ENCODE measurements around the gene SCAPER. TPM values are rescaled to one million over a fixed set of nuclear protein-coding genes. Genes with fewer than 3 reads are reported as not detected.
A peak's percentile ranks its signal among the peaks of the same experiment; 100 is the strongest.

SCAPER gene
- total RNA-seq, 1 experiment from 2014 or later, result 7.4 TPM

DNA sequence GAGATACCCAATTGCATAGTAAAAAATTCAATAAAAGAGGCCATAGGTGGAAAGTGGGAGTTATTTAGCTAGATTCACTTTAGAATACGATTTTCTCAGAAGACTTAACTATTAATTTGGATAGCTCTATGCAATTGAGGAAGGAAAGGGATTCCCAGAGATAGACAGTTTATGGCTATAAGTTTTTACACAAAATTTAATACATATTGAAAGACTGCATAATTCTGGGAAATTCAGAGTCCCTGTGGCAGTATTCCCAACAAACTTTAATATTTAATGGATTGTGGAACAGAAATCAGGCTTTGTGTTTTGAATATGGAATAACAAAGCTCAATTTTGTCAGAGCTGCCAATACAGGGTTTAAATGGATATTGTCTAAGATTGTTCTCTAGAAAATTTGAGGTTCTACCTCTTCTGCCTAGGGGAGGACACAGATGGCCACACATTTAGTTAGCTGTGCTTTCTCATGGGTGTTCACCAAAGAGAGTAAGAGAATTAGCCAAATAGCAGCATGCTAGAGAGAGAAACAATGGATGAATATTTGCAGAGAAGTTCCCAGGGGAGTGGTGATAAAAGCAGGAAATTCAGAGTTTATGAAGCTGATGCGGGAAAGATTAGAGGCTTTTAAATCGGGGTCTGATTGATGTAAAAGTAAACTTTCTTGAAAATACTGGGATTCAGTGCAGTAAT lies 560.1 kb downstream of the SCAPER start:
- no peaks in the 10 kb centered on the region for H3K79me1 ChIP-seq (ENCODE audit: insufficient read depth, low read depth, low read length, poor library complexity, severe bottlenecking)
- H3K9ac ChIP-seq (ENCODE audit: extremely low read depth, insufficient read length, low read length), result no peak overlapping the region
- no peak overlapping the region for H2BK15ac ChIP-seq (ENCODE audit: low read depth, low read length)
- H3K18ac ChIP-seq (ENCODE audit: insufficient read length, low read depth, low read length), result no peak overlapping the region
- no peaks in the 10 kb centered on the region for H3K4me1 ChIP-seq (ENCODE audit: insufficient read depth, low read length)
- Mint-ChIP-seq H3K4me1 (peaks cover 18 to 34% of the 10 kb centered on the region in 2 experiments), H3K9me3 (peaks cover 3 to 6% of the 10 kb centered on the region in 2 experiments; a peak in 4 of 5 replicates), H3K4me3 (peak overlapping the region; percentile 50 to 77; a peak in 4 of 5 replicates), H3K36me3 (ENCODE audit: insufficient read depth in 1 of 3, low read depth in 3 of 3) (0 out of 7 replicates have a peak, but pooled peaks cover 0 to 2% (median 0%) of the 10 kb centered on the region in 3 experiments), H3K27me3 (ENCODE audit: low read depth) (peaks cover 97% of the 10 kb centered on the region), H3K27ac (no peak overlapping the region)
- no peak overlapping the region for H4K8ac ChIP-seq (replicated peaks; ENCODE audit: insufficient read length, low read depth, low read length)
- no peak overlapping the region for H3K4ac ChIP-seq (ENCODE audit: low read depth, low read length)
- H4K91ac ChIP-seq (ENCODE audit: insufficient read length, low read depth, low read length), result no peak overlapping the region
- H2BK20ac ChIP-seq (ENCODE audit: low read depth, low read length, poor library complexity, severe bottlenecking), result no peak overlapping the region
- no peak overlapping the region for H2AFZ ChIP-seq (ENCODE audit: low read length)
- H3K23me2 ChIP-seq (ENCODE audit: insufficient read length, low read depth, low read length, poor library complexity, severe bottlenecking), result peaks cover 13% of the 10 kb centered on the region
- no peaks in the 10 kb centered on the region for H3K79me2 ChIP-seq (ENCODE audit: insufficient read depth, low read length)
- no peak overlapping the region for H3K23ac ChIP-seq (ENCODE audit: insufficient read length, low read depth, low read length)
- no CpG with 5 or more reads among the region's 3 CpGs for WGBS (ENCODE audit: extremely low coverage, insufficient read length, low lambda C conversion rate)
- no peak overlapping the region for H2BK12ac ChIP-seq (ENCODE audit: insufficient read length, low read depth, low read length)
- TF ChIP-seq, protein P1, sequence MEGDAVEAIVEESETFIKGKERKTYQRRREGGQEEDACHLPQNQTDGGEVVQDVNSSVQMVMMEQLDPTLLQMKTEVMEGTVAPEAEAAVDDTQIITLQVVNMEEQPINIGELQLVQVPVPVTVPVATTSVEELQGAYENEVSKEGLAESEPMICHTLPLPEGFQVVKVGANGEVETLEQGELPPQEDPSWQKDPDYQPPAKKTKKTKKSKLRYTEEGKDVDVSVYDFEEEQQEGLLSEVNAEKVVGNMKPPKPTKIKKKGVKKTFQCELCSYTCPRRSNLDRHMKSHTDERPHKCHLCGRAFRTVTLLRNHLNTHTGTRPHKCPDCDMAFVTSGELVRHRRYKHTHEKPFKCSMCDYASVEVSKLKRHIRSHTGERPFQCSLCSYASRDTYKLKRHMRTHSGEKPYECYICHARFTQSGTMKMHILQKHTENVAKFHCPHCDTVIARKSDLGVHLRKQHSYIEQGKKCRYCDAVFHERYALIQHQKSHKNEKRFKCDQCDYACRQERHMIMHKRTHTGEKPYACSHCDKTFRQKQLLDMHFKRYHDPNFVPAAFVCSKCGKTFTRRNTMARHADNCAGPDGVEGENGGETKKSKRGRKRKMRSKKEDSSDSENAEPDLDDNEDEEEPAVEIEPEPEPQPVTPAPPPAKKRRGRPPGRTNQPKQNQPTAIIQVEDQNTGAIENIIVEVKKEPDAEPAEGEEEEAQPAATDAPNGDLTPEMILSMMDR (conservative IDR thresholded peaks at IDR 0.05), result no peak
- no peak overlapping the region for H3K27ac ChIP-seq (ENCODE audit: insufficient read length, low read depth, low read length)
- H3K56ac ChIP-seq (ENCODE audit: insufficient read length, low read depth, low read length), result no peak overlapping the region
- no peak overlapping the region for H2BK120ac ChIP-seq (ENCODE audit: low read depth, low read length, poor library complexity, severe bottlenecking)
- no peak overlapping the region for H2AK5ac ChIP-seq (ENCODE audit: insufficient read length, low read length)
- peaks cover 64% of the 10 kb centered on the region for H3K27me3 ChIP-seq (ENCODE audit: insufficient read depth, low read length)
- no peak overlapping the region for H3T11ph ChIP-seq (ENCODE audit: low read length)
- H4K5ac ChIP-seq (ENCODE audit: insufficient read length, low read depth, low read length), result no peak overlapping the region
- DNase-seq, result no peak
- H3K9me3 ChIP-seq (ENCODE audit: control insufficient read depth, low read depth, low read length), result no peaks in the 10 kb centered on the region
- H3K4me2 ChIP-seq (ENCODE audit: insufficient read depth, insufficient read length, low read length), result peak overlapping the region; percentile 15
- H3K14ac ChIP-seq (ENCODE audit: insufficient read depth, low read length), result no peak overlapping the region
- H2BK5ac ChIP-seq (ENCODE audit: insufficient read length, low read length), result no peak overlapping the region
- H4K20me1 ChIP-seq (ENCODE audit: control insufficient read depth, insufficient read depth, insufficient read length), result no peaks in the 10 kb centered on the region

Data from H9 (cell line).